Subcutaneous abdominal adipose tissue (tissue), 5 donors: ENCODE results near the gene TIMM22.
A peak's percentile ranks its signal among the peaks of the same experiment; 100 is the strongest.
"Not testable (repeated sequence)": the region's sequence is repeated elsewhere in the genome, so short reads cannot be mapped to it uniquely, and the experiment has no call there.

Source experiments
- H3K27ac ChIP-seq: one replicate; pipeline ENCODE4 v1.7.0; 2013; ENCODE audit warnings: low read depth, mild to moderate bottlenecking, inconsistent platforms, low read length, moderate library complexity
- H3K27me3 ChIP-seq, 5 donors: one replicate each; pipeline ENCODE4 v1.7.0; 2013; ENCODE audit warnings: low read length in 5 of 5, inconsistent platforms in 1 of 5; ENCODE audit not compliant: control insufficient read depth in 5 of 5, insufficient read depth in 4 of 5
- H3K36me3 ChIP-seq, 5 donors: one replicate each; pipeline ENCODE4 v1.7.0; 2013; ENCODE audit warnings: low read length in 5 of 5; ENCODE audit not compliant: control insufficient read depth in 5 of 5, insufficient read depth in 5 of 5
- H3K4me1 ChIP-seq, 5 donors: one replicate each; pipeline ENCODE4 v1.7.0; 2013; ENCODE audit warnings: low read length in 5 of 5, mild to moderate bottlenecking in 3 of 5, moderate library complexity in 1 of 5; ENCODE audit not compliant: control insufficient read depth in 5 of 5, insufficient read depth in 5 of 5
- H3K4me3 ChIP-seq, 5 donors: one replicate each; pipeline ENCODE4 v1.7.0; 2013; ENCODE audit warnings: low read length in 5 of 5, low read depth in 1 of 5
- H3K9ac ChIP-seq, 5 donors: one replicate each; pipeline ENCODE4 v1.7.0; 2013; ENCODE audit warnings: low read length in 5 of 5, mild to moderate bottlenecking in 4 of 5, moderate library complexity in 3 of 5
- H3K9me3 ChIP-seq, 5 donors: one replicate each; pipeline ENCODE4 v1.7.0; 2013; ENCODE audit warnings: low read length in 5 of 5; ENCODE audit not compliant: control insufficient read depth in 5 of 5
- donor health status: healthy.
- donor health status: healthy.
- donor health status: healthy.
- donor health status: healthy.
- donor health status: healthy.

The TIMM22 gene

GRCh38 chr17:1043601-1044251, 46.8 kb downstream of the TIMM22 start:
- Histone ChIP-seq H3K9me3 (no peaks in the 10 kb centered on the region), H3K27me3 (no peaks in the 10 kb centered on the region), H3K4me1 (peaks cover 2 to 57% (median 46%) of the 10 kb centered on the region in 5 donors), H3K4me3 (peak overlapping the region in 2 of 5 donors; percentile 26 to 35), H3K36me3 (peaks cover 0 to 34% (median 22%) of the 10 kb centered on the region in 5 donors), H3K27ac (peak overlapping the region; percentile 54), H3K9ac (no peak overlapping the region)

GRCh38 chr17:1044387-1045009, 47.6 kb downstream of the TIMM22 start:
- not testable (repeated sequence) for H3K27me3 ChIP-seq, H3K9me3 ChIP-seq, H3K4me3 ChIP-seq, H3K9ac ChIP-seq
- Histone ChIP-seq H3K27ac (peak overlapping the region; percentile 54), H3K36me3 (peaks cover 0 to 39% (median 28%) of the 10 kb centered on the region in 5 donors), H3K4me1 (peaks cover 2 to 49% (median 38%) of the 10 kb centered on the region in 5 donors)

GRCh38 chr17:1045456-1045855, 48.5 kb downstream of the TIMM22 start:
- Histone ChIP-seq H3K4me1 (peaks cover 0 to 39% (median 28%) of the 10 kb centered on the region in 5 donors), H3K27ac (no peak overlapping the region), H3K9me3 (no peaks in the 10 kb centered on the region), H3K9ac (no peak overlapping the region), H3K4me3 (no peak overlapping the region), H3K27me3 (no peaks in the 10 kb centered on the region), H3K36me3 (peaks cover 0 to 49% (median 37%) of the 10 kb centered on the region in 5 donors)

GRCh38 chr17:1047177-1047878, 50.4 kb downstream of the TIMM22 start:
- Histone ChIP-seq H3K9ac (peak overlapping the region in 1 of 5 donors; percentile 5), H3K27me3 (no peaks in the 10 kb centered on the region), H3K27ac (no peak overlapping the region), H3K36me3 (peaks cover 0 to 48% (median 31%) of the 10 kb centered on the region in 5 donors), H3K4me1 (peaks cover 0 to 29% (median 25%) of the 10 kb centered on the region in 5 donors), H3K9me3 (no peaks in the 10 kb centered on the region), H3K4me3 (no peak overlapping the region)

- Histone ChIP-seq H3K9me3 (no peaks in the 10 kb centered on the region), H3K27ac (no peak overlapping the region), H3K9ac (no peak overlapping the region), H3K36me3 (peaks cover 0 to 43% (median 28%) of the 10 kb centered on the region in 5 donors), H3K27me3 (no peaks in the 10 kb centered on the region), H3K4me3 (no peak overlapping the region), H3K4me1 (peaks cover 0 to 24% (median 22%) of the 10 kb centered on the region in 5 donors)
Measured at GRCh38 chr17:1047879-1048470, 51.0 kb downstream of the TIMM22 start.

GRCh38 chr17:1048516-1049115, 51.7 kb downstream of the TIMM22 start:
- H3K4me1 ChIP-seq = peaks cover 0 to 18% (median 16%) of the 10 kb centered on the region in 5 donors
- H3K27ac ChIP-seq, H3K27me3 ChIP-seq, H3K9ac ChIP-seq, H3K9me3 ChIP-seq, H3K4me3 ChIP-seq: not testable (repeated sequence)
- H3K36me3 ChIP-seq = peaks cover 0 to 47% (median 28%) of the 10 kb centered on the region in 5 donors

GRCh38 chr17:1049446-1050225, 52.7 kb downstream of the TIMM22 start:
- Histone ChIP-seq H3K27me3 (no peaks in the 10 kb centered on the region), H3K9ac (no peak overlapping the region), H3K36me3 (peaks cover 0 to 56% (median 36%) of the 10 kb centered on the region in 5 donors), H3K9me3 (no peaks in the 10 kb centered on the region), H3K4me1 (peaks cover 0 to 12% (median 9%) of the 10 kb centered on the region in 5 donors), H3K27ac (no peak overlapping the region), H3K4me3 (no peak overlapping the region)

- Histone ChIP-seq H3K9ac (no peak overlapping the region), H3K9me3 (no peaks in the 10 kb centered on the region), H3K27ac (no peak overlapping the region), H3K4me3 (no peak overlapping the region), H3K27me3 (no peaks in the 10 kb centered on the region), H3K36me3 (peaks cover 0 to 63% (median 40%) of the 10 kb centered on the region in 5 donors), H3K4me1 (peaks cover 0 to 12% (median 9%) of the 10 kb centered on the region in 5 donors)
Measured at GRCh38 chr17:1050246-1050995, 53.5 kb downstream of the TIMM22 start.
